GM20431 (cell line): ENCODE data around the gene PIK3CG.
"Not testable (repeated sequence)": the region's sequence is repeated elsewhere in the genome, so short reads cannot be mapped to it uniquely, and the experiment has no call there.

Experiments
- in situ Hi-C: fragments of 300-500 bp; cut with MseI, MboI; formaldehyde crosslinking; loops from one replicate; pipeline ENCODE4 v1.15.0; 2020; ENCODE audit warnings: low sequenced_read_pairs; ENCODE audit not compliant: unreplicated experiment

The PIK3CG gene

DNA sequence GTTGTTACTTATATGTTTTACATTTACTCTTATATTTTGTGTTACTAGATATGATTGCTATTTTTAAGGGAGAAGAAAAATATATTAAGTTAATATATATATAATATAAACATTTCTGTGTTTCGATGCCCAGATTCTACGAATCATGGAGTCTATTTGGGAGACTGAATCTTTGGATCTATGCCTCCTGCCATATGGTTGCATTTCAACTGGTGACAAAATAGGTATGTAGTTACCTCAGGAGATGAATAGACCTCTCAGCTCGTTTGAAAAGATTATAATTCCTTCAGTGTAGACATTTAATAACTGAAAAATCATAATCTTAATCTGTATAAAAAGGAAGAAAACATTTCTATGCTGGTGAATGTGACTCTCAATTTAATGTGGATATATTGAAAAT lies 16.9 kb downstream of the PIK3CG start:
- in situ Hi-C loops, result no loop called here

DNA sequence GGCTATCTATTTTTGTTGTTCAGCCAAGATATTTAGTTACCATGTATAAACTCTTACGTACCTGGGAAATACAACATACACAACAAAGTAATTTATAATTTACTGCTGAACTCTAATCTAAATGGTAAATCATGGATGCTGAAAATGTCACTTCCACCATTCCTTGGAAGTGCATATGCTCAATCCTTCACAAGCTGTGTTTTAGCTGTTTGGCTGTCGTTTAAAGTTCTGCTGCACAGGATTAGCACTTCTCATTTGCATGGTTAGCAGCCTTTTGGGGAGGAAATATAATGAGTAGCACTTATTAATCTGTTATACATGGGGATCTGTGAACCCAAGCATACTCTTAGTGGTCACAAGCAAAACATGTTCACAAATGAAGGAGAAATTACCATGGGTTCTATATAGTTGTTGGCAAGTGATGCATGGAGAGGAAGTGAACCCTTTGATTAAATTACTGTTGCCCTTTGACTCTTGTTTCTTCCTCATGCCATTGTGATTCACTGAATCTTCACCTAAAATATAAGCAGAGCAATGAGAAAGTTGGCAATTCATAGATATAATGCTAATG lies 18.5 kb downstream of the PIK3CG start:
- in situ Hi-C loops, result no loop called here

DNA sequence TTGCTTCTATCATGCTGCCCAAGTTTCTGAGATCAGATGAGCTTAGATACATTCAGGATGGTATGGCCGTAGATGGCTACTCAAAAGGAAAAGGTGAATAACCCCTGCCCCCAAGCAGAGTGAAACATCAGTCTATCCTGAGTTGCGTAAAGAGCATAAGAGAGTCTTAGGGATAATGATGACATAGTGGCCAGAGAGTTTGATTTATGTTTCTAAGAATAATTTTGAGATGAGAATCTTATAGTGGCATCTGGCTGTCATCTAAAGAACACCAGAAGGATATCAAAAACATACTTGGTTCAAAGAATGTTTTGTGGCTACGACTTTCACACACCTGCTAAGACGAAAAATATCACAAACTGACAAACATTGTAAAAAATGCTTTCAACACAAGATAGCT lies 20.6 kb downstream of the PIK3CG start:
- in situ Hi-C loops, result no loop called here

DNA sequence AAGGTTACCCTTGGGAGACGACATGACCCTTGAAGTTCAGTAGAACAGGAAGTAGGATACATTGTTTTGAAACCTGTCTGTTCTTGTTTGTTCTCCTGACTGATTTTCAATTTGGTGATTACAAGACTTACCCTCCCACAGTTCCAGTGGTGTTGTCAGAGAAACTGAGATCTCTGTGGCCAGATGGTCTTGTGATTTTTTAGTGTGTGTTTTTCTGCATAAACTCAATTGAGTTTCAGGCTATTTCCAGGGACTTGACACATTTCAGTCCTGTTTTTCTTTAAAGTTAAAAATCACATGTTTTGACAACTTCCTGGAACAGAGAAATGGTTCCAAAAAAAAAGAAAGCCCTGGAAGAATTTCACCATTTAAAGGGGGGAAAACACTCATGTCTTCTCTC lies 22.3 kb downstream of the PIK3CG start:
- in situ Hi-C loops, result no loop called here

DNA sequence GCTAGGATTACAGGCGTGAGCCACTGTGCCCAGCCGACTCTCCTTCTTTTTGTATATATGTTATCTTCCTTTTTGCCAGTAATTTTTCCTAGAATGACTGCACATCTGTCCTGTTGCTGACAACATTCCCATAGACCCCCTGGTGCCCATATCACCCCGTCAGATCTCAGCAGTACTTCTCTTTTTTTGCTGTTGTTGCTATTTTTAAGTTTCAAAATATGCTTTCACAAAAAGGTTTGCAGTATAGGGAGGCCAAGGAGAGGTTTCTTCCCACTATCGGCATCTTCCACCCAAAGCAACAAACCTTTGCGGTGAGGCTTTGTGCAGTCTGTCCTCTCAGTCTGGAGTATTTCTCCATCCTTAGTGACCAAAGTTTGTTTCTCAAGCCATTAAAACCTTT lies 23.1 kb downstream of the PIK3CG start:
- in situ Hi-C loops, result no loop called here

DNA sequence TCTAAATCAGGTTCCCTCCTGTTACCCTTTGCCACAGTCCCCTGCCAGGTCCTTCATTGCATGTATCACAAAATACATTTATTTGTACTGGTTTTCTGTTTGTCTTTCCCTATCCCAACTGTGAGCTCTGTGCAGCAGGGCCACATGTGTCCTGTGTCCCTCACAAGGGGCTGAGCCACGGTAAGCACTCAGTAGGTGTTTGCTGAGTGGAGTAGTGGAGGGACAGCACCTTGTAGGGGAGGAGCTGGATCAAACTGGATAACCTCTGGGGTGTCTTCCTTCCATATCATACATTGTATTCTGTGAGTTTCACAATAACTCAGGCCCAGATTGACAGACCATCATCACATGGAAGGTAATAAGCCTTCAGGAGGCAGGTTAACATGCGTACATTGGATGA lies 25.9 kb downstream of the PIK3CG start:
- in situ Hi-C loops, result no loop called here

DNA sequence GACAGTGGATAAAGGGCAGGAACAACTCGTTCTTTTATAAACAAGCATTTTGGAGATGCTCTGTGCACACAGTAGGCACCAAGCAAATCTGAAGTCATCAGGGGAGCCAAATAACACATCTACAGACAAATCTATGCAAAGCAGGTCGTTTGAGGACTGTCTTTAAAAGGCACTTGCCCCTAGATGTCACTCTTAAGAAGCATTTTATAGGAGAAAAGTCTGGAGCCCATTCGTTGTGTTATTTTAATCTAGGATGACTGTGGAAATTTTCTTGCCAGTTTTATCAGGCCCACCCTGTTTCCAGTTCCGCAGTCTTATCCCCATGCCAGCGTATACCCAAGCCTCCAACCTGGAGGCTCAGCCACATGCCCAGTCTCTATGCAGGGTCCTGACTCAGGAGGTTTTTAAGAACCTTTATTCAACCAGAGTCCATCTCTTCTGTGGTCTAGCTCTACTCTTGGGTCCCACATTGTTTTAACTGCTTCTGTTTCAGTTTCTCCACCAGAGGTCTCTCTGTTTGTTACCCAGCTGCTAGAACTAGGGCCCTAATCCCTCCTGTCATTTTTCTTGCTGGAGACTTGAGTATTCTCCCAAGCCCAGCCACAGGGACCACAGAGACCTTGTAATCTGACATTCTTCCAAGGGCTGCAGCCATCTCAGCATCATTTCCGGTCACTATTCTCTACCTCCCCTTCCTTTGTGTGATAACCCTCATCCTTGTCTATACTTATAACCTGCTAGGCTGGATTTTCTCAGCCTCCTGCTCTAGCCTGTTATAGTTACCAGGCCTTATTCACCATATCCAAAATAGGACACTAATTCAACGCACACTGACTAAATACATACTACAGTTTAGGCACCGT lies 26.7 kb downstream of the PIK3CG start:
- in situ Hi-C loops, result no loop called here

DNA sequence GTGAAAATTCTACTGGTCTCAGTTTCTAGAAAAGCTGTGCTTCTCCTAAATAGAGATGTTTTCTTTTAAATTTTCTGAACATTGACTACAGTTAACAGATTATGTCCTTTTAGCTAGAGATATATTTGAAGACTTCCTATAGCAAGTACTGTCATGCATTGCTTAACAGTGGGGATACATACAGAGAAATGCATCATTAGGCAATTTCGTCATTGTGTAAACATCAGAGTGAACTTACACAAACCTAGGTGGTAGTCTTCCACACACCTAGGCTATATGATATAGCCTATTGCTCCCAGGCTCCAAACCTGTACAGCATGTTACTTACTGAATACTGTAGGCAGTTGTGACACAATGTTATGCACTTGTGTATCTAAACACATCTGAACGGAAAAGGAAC lies 28.5 kb downstream of the PIK3CG start:
- in situ Hi-C loops, result no loop called here

DNA sequence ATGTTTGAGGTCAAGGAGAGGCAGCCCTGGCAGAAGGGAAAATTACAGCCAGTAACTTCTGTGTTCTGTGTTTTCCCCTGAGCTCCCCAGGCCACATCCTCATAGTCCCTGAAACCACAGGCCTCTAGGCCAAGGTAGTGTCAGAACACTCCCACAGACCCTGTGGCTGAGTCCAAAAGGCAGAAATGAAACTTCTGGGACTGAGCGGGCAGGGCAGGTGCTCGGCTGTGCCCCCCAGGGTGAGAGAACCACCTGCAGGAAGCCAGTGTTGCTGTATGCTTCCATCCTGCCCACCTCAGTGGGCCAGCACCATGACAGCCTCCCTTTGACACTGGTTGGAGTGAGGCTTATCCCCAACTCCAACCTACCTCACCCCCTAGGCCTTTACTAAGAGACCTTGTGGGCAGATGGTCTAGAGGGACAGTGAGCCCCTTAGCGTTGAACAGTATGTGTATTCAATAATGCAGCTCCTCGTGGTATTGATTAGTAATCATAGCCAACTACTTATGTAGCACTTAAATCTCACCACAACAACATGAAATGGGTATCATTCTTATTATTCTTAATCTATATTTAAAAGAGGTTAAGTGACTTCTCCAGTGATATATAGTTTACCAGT lies 30.3 kb downstream of the PIK3CG start:
- in situ Hi-C loops, result no loop called here

DNA sequence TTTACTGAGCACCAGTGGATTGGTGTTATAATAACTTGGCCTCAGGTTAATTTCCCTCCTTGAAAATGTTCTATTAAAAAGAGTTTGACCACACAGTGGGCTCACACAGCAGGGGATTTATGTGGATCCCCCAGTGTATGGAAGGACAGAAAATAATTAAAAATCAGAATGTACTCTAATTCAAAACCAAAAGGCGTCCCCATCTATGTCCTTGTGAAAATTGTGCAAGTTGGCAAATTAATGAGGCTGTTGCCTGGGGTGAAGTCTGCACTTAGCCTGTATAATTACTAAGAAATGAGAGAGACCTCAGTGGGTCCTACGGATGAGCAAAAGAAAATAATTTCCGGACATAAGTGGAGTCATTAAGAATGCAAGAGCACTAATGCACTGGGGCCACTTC lies 31.1 kb downstream of the PIK3CG start:
- in situ Hi-C loops, result no loop called here

DNA sequence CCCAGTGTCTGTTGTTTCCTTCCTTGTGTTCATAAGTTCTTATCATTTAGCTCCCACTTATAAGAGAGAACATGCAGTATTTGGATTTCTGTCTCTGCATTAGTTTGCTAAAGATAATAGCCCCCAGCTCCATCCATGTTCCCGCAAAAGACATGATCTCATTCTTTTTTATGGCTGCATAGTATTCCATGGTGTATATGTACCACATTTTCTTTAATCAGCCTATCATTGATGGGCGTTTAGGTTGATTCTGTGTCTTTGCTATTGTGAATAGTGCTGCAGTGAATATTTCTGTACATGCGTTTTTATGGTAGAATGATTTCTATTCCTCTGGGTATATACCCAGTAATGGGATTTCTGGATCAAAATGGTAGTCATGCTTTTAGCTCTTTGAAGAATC lies 32.5 kb downstream of the PIK3CG start:
- in situ Hi-C loops, result not testable (repeated sequence)

DNA sequence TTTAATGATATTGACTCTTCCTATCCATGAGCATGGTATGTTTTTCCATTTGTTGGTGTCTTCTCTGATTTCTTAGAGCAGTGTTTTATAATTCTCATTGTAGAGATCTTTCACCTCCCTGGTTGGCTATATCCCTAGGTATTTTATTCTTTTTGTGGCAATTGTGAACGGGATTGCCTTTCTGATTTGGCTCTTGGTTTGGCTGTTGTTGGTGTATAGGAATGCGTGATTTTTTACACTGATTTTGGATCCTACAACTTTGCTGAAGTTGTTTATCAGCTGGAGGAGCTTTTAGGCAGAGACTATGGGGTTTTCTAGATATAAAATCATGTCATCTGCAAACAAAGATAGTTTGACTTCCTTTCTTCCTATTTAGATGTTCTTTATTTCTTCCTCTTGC lies 33.9 kb downstream of the PIK3CG start:
- in situ Hi-C loops, result not testable (repeated sequence)

DNA sequence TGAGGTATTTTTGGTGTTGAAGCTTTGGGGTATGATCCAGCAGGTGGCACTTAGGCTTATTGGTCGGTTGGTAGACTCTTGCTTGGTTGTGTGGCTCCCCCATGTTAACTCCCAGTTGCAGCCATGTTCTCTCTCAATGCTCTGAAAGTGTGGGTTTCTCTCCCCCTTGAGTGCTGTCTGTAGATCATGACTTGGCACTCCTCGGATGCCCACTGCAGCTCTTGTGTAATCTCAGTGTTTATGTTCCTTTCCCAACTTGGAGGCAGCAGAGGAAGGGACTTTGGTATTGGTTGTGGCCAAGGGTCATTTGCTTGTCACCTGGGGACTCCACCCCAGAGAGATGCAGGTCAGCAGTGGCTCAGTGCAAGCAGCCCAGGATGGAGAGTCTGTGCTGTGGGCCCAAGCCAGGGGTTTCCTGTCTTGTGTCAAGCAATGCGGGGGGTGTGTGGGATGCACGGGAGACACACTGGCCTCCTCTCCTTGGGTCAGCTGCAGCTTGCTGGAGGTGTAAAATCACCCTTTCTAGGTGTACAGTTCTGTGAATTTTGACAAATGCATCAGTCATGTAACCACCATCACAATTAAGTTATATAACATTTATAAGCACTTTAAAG lies 36.9 kb downstream of the PIK3CG start:
- in situ Hi-C loops, result no loop called here

DNA sequence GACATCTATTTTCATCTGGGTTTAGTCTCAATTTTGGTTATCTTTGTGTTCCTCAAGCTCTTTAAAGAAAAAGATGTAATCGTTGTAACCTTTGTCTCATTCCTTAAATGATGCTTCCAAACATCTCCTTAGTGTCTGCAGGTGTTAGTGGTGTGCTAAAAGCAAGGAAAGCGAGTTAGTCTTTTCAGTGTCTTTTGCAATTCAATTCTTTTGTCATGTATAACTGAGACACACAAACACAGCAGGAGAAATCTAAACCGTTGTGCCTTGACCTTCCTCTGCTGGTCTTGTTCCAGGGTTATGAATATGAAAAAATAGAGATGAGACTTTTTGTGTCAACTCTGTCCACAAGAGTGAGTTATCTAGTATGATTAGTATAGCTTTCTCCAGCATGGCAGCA lies 40.7 kb downstream of the PIK3CG start:
- in situ Hi-C loops, result no loop called here

DNA sequence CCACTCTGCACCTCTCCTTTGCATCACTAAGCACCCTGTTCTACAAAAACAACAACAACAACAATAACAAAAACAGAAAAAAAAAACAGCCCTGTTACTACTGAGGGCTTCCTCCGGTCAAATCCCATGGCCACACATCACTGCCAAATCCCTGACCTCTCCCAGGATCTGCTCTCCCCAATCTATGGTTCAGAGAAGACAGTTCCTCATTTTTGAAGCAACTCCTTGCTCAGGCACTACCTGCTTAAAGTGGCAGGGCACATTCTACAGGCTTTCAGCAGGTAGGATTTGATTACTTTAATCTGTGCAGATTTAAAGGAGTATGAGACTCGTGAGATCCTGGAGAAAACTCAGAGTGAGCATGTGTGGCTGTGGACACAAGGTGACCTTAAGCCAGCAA lies 46.9 kb downstream of the PIK3CG start:
- in situ Hi-C loops, result no loop called here

DNA sequence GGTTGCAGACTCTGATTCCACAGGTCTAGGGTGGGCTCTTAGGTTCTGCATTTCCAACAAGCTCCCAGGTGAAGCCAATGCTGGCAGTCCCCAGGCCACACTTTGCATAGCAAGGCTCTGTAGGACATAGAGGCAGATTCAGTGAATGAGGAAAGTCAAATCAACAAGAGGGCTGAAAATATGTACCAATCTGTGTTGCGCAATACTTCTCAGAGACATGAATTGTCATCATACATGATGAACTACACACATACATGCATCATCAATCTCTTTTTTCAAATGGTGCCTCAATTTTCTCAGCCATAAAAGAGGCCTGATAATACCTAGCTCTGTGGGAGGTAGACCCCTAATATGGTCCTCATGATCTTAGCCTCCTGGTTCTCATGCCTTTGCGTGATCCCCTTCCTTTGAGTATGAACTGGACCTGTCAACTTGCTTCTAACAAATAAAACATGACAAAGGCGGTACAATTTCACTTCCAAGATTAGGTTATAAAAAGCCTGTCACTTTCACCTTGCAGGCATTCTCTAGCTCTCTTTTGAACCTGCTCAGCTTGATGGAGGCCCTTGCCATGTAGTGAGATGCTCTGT lies 49.0 kb downstream of the PIK3CG start:
- in situ Hi-C loops, result no loop called here

DNA sequence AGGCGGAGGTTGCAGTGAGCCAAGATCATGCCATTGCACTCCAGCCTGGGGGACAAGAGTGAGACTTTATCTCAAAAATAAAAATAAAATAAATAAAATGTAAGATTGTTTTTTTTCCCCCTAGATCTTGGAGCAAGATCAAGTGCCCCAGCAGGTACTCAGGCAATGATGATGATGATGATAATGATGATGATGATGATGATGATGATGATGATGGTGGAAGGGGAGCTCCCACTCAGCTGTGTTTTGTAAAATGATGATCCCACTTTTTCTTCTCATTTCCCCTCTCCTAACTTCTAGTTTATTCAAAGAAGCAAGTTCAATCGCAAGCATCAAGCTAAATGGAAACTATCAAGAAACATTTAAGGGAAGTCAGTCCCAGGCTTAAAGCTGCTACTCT lies 50.3 kb downstream of the PIK3CG start:
- in situ Hi-C loops, result no loop called here

DNA sequence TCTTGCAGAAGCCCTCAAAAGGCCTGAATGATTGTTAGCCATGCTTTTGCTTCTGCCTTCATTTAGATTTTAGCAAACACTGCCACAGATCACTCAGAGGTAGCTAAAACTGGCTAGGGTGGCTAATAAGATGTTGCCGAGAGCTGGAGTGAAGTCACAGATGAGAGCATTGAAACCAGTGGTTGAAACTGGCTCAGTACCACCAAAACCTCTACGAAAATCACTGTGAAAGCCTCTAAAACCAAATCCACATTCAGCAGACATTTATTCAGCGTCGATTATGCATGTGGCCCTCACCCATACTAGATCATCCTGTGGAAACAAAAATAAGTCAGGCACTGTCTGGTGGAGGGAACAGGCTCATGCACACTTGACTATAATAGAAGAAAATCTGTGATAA lies 50.8 kb downstream of the PIK3CG start:
- in situ Hi-C loops, result no loop called here

DNA sequence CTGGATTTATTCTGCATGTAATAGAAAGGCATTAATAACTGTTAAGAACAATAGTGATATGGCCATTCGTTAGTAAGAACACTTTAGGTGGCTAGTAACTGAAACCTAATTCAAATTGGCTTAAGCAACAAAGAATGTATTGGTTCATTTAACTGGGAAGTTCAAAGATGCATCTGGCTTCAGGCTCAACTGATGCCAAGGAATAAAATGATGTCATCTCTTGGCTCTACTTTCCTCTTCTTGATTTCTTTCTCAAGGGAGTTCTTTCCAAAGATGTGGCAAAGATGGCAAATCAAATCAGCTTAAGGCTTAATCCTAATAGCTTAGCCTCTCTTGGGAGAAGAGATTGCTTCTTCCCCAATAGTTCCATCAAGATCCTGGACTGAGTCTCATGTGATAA lies 51.6 kb downstream of the PIK3CG start:
- in situ Hi-C loops, result no loop called here

DNA sequence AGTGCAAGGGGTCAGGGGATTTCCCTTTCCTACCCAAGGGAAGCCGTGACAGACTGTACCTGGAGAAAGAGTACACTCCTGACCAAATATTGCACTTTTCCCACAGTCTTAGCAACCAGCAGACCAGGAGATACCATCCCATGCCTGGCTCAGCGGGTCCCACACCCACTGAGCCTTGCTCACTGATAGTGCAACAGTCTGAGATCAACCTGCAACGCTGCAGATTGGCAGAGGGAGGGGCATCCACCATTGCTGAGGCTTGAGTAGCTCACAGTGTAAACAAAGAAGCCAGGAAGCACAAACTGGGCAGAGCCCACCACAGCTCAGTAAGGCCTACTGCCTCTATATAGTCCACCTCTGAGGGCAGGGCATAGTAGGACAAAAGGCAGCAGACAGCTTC lies 53.9 kb downstream of the PIK3CG start:
- in situ Hi-C loops, result no loop called here

DNA sequence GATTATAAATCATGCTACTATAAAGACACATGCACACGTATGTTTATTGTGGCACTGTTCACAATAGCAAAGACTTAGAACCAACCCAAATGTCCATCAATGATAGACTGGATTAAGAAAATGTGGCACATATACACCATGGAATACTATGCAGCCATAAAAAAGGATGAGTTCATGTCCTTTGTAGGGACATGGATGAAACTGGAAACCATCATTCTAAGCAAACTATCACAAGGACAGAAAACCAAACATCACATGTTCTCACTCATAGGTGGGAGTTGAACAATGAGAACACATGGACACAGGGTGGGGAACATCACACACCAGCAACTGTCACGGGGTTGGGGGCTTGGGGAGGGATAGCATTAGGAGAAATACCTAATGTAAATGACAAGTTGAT lies 59.4 kb downstream of the PIK3CG start:
- in situ Hi-C loops, result not testable (repeated sequence)
